GM21526 (cell line): ENCODE data around the gene ZFP2.

ENCODE experiments used
- ATAC-seq: cut with Tn5 transposase; IDR thresholded peaks from one replicate; pipeline ENCODE4 v1.9.1; 2021; ENCODE audit warnings: moderate library complexity; ENCODE audit not compliant: unreplicated experiment, low FRiP score

The ZFP2 gene

DNA sequence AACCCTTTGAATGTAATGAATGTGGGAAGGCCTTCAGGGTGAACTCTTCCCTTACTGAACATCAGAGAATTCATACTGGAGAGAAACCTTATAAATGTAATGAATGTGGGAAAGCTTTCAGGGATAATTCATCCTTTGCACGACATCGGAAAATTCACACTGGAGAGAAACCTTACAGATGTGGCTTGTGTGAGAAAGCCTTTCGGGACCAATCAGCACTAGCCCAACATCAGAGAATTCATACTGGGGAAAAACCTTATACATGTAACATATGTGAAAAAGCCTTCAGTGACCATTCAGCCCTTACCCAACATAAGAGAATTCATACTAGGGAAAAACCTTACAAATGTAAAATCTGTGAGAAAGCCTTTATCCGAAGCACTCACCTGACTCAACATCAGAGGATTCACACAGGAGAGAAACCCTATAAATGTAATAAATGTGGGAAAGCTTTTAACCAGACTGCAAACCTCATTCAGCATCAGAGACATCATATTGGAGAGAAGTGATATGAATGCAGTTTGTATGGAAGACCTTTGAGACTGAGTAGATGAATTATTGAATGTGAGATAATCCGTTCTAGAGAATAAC is 69.8 kb downstream of the ZFP2 start:
- no peak for ATAC-seq

GRCh38 chr5:178981381-178981780 is 85.7 kb downstream of the ZFP2 start:
- ATAC-seq, result no peak
